ENCODE data around the gene TTN.
"Not testable (repeated sequence)": the region's sequence is repeated elsewhere in the genome, so short reads cannot be mapped to it uniquely, and the experiment has no call there.

DNA sequence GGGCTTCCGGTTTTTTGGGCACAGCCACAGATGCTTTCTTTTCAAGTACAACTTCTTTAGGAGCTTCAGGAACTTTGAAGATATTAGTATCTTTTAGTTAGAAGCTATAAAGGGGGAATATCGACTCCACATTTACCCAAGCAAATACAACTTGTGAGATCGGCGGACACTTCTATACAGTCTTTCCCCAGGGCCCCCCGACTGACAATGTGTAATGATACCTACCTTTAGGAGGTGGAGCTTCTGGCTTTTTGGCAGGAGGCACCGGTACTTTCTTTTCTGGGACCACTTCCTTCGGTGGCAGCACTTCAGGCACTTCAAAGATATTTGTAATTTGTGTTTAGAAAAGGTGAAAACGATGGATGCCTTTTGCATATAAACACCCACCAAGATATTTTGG, 148.7 kb downstream of the TTN start:
- TF ChIP-seq, protein P1, sequence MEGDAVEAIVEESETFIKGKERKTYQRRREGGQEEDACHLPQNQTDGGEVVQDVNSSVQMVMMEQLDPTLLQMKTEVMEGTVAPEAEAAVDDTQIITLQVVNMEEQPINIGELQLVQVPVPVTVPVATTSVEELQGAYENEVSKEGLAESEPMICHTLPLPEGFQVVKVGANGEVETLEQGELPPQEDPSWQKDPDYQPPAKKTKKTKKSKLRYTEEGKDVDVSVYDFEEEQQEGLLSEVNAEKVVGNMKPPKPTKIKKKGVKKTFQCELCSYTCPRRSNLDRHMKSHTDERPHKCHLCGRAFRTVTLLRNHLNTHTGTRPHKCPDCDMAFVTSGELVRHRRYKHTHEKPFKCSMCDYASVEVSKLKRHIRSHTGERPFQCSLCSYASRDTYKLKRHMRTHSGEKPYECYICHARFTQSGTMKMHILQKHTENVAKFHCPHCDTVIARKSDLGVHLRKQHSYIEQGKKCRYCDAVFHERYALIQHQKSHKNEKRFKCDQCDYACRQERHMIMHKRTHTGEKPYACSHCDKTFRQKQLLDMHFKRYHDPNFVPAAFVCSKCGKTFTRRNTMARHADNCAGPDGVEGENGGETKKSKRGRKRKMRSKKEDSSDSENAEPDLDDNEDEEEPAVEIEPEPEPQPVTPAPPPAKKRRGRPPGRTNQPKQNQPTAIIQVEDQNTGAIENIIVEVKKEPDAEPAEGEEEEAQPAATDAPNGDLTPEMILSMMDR (IDR thresholded peaks at IDR 0.05), result not testable (repeated sequence)
- TF ChIP-seq POLR2AphosphoS5 (IDR thresholded peaks at IDR 0.05), result not testable (repeated sequence)

All from breast epithelium (tissue), 3 donors.